COLO829 (cell line): ENCODE measurements around the gene CBY2.
"Not testable (repeated sequence)": the region's sequence is repeated elsewhere in the genome, so short reads cannot be mapped to it uniquely, and the experiment has no call there.

ENCODE experiments used
- DNase-seq: peaks from one replicate; pipeline ENCODE4 v3.0.0; 2012; ENCODE audit warnings: low spot score

CBY2 gene, protein sequence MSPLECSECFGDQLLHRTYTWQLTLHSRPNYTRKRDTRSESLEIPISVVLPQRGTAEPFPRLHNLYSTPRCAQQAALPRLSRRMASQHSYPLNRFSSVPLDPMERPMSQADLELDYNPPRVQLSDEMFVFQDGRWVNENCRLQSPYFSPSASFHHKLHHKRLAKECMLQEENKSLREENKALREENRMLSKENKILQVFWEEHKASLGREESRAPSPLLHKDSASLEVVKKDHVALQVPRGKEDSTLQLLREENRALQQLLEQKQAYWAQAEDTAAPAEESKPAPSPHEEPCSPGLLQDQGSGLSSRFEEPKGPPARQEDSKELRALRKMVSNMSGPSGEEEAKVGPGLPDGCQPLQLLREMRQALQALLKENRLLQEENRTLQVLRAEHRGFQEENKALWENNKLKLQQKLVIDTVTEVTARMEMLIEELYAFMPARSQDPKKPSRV

DNA sequence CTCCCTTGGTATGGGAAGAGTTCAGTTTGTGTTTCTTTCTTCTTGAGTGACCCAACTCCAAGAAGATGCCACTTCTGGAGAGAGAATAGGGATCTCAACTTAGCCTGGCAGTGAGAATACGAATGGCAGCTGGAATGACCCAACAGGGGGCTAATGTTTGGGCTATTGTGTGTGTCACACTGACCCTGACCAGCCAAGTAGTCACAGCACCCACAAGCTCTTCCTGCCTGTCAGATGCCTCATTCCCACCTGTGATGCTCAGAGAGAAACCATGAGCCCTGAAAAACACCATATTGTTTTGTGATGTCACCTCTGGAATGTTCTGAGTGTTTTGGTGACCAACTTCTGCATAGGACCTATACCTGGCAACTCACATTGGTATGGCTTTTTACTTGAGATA, at the start of gene CBY2:
Gene CBY2, plus strand, starts transcription at position 233 of the 400 bp plus-strand sequence. Its CDS starts 71 bp downstream, at position 304.
- DNase-seq = no peak

DNA sequence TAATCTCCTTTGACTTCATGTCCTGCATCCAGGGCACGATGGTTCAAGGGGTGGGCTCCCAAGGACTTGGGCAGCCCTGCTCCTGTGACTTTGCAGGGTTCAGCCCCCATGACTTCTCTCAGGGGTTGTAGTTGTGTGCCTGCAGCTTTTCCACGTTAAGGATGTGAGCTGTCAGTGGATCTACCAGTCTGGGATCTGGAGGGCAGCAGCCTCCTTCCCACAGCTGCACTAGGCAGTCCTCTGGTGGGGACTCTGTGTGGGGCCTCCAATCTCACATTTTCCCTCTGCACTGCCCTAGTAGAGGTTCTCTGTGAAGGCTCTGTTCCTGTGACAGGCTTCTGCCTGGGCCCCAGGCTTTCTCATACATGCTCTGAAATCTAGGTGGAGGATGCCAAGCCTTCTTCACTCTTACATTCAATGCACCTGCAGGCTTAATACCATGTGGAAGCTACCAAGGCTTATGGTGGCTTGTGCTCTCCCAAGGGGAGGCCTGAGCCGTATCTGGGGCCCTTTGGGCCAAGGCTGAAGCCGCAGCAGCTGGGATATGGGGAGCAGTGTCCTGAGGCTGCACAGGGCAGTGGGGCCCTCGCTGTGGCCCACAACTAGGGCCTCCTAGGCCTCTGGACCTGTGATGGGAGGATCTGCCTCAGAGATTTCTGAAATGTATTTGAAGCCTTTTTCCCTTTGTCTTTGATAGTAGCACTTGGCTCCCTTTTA, 47.3 kb upstream of the CBY2 start:
- no peak for DNase-seq

GRCh38 chr13:45658586-45659235, 43.4 kb upstream of the CBY2 start:
- DNase-seq = peak; percentile 84

GRCh38 chr13:45659536-45659935, 42.6 kb upstream of the CBY2 start:
- no peak for DNase-seq

GRCh38 chr13:45660458-45660857, 41.7 kb upstream of the CBY2 start:
- DNase-seq = not testable (repeated sequence)

DNA sequence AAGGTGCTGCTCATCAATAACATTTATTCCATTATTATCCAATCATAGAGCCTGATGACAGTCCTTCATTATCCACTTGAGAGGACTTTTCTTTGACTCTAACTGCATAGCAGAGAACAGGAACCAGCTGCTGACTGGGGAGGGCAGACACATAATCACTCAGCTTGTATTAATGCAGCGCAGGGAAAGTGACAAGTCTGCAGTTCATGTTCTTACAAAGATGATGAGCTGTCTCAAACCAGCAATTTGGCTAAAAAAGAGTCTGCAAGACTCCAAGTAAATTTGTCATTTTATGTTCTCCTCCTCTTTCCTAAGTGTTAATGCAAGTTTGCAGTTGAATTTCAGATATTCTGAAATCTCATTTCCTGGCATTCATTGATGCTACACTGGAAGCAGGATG, 40.0 kb upstream of the CBY2 start:
- DNase-seq = no peak

- DNase-seq = not testable (repeated sequence)
Measured at GRCh38 chr13:45662903-45663302, 39.2 kb upstream of the CBY2 start.

DNA sequence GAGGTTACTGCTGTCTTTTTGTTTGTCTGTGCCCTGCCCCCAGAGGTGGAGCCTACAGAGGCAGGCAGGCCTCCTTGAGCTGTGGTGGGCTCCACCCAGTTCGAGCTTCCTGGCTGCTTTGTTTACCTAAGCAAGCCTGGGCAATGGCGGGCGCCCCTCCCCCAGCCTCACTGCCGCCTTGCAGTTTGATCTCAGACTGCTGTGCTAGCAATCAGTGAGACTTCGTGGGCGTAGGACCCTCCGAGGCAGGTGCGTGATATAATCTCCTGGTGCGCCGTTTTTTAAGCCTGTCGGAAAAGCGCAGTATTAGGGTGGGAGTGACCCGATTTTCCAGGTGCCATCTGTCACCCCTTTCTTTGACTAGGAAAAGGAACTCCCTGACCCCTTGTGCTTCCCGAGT, 32.5 kb upstream of the CBY2 start:
- DNase-seq = not testable (repeated sequence)

DNA sequence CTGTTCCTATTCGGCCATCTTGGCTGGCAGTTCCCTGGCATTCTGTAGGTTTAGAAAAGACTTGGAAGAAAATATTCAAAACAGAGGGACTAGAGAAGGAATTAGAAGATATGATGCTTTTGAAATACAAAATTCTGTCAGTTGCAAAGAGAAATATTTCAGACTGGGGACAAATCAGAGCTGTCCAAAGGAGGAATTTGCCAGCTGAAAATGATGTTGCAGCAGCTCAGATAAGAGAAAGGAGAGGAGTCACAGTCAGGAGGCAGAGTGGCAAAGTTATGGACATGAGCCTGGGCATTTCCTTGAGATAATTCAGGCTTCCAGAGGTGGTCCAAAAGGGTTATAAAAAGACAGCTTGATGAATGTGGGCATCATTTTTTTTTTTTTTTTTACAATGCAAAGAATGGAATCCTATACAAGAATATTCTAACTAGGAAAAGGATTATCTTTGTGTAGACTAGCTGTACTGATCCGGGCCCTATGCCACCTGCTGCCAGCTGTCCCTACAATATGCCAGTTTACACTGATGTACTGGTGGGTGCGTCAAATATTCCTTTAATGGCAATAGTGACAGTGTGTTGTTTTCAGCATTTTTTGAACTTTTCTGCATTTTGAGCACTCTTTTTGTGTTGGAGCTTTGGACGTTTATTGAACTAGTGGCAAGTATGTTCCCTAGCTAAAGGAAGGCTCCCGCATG, 31.8 kb upstream of the CBY2 start:
- no peak for DNase-seq

- peak; percentile 92 for DNase-seq
Measured at GRCh38 chr13:45674908-45675307, 27.2 kb upstream of the CBY2 start.

- DNase-seq = no peak
Measured at GRCh38 chr13:45678282-45678681, 23.8 kb upstream of the CBY2 start.

GRCh38 chr13:45681113-45681512, 21.0 kb upstream of the CBY2 start:
- no peak for DNase-seq

DNA sequence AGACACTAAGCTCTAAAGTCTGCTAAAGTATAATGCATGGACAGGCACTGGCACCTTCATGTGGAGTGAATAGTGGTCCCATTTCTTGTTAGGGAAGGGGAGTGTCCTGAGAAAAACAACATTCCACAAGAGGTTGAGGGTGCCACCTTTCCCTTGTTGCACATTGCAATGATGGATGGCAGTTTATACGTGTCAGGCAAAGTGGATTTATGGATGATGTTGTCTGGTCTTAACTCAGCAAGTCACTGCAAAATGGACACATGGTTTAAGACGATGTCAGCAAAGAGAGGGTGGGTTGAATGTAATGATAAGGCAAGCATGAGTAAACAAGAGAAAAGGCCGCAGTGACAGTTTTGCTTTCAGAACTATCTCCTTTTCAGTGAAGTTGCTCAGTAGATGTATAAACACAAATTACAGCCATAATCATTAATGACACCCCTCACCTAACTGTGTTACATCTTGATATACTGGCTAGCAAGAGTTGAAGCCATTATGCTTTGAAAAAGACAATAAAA, 19.6 kb upstream of the CBY2 start:
- no peak for DNase-seq

DNA sequence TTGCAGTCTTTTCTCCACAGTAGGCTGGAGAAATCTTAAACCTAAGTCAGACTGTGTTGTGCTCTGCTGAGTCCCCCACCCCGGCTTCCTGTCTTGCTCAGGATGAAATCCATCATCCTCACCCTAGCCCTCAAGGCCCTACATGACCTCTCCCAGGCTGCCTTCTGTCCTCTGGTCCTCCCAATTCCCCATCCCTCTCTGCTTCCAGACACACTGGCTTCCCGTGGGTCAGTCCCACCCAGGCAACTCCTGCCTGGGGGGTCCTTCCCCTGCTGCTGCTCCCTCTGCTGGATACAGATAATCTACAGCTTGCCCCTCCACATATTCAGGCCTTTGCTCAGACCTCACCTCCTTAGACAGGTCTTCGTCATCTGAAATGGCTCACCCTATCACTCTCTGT, 18.4 kb upstream of the CBY2 start:
- DNase-seq = no peak

DNA sequence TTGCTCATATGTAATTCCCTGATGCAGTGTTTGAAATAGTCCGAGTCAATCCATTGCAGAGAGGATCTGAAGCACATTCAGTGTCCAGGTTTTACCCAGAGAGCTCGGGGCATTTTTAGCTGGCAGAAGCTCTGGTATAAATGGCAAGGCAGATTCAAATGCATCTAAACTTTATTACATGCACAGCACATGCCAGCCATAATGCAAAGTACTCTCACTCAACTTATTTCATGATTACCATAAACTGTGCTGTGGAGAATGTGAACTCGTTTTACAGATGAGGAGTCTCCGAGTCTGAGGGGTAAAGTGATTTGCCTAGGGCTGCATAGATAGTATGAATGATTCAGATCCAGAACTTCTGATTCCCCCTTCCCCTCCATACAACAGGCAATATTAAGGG, 13.5 kb upstream of the CBY2 start:
- no peak for DNase-seq

- no peak for DNase-seq
Measured at GRCh38 chr13:45690636-45691035, 11.5 kb upstream of the CBY2 start.

GRCh38 chr13:45691251-45691650, 10.9 kb upstream of the CBY2 start:
- no peak for DNase-seq

DNA sequence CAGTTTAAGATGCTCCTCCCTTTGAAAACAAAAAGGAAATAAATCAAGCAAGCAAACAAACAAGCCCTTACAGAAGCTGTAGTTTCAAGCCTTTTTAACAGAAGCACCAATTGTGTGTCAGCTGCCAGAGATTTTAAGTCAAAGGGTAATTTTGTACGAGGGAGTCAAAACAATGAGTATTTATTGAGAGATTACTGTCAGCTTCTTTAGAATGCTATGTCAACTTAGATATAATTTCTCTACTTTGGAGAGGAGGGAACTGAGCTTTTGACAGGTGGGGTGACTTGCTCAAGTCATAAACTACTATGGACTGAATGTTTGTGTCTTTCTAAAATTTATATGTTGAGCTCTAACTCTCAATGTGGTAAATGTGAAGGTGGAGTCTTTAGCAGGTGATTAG, 10.5 kb upstream of the CBY2 start:
- peak; percentile 25 for DNase-seq

DNA sequence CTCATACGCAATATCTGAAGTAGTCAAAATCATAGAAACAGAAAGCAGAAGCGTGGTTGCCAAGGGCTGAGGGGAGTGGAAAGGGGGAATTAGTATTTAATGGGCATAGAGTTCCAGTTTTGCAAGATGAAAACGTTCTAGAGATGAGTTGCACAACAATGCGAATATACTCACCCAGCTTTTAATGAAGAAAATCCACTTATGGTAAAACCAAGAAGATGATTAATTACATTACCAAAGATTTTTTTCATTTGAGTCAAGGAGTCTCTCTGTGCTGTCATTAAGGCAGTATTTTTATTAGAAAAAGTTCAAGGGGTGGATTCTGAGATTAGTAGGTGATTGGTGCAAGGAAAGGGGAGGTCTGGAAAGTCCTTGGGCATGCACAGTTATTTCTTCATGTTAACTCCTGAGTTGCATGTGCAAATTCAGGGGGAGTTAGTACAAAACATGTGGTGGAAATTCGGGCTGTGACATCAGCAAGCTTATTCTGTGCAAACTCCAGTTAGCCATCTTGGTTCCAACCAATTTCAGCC, 6.9 kb upstream of the CBY2 start:
- DNase-seq = no peak

GRCh38 chr13:45696610-45697226, 5.4 kb upstream of the CBY2 start:
- no peak for DNase-seq
